BJ (cell line): Measurements from ENCODE around the gene LRRC10B. TPM values are rescaled to one million over a fixed set of nuclear protein-coding genes. Genes with fewer than 3 reads are reported as not detected.

Experiments used
- CTCF ChIA-PET: fragments of 350-600 bp; formaldehyde crosslinking; extraction: SDS; loops from one replicate; lab custom pipeline; 2021; ENCODE audit warnings: antibody characterized with exemption, inconsistent platforms; lab: Yijun Ruan, JAX
- POLR2A ChIA-PET: fragments of 300-600 bp; sonication (Branson Sonifier 250); formaldehyde crosslinking; extraction: SDS; loops from one replicate; lab custom pipeline; 2021; ENCODE audit warnings: antibody characterized with exemption; lab: Charles Lee
- DNase-seq: peaks from one replicate; pipeline ENCODE4 v3.0.0-alpha.2; 2011; ENCODE audit warnings: low read depth
- H3K27me3 ChIP-seq: 2 replicates; pipeline ENCODE4 v1.6.0; 2011; ENCODE audit warnings: low read length; ENCODE audit not compliant: control insufficient read depth, insufficient read depth
- H3K36me3 ChIP-seq: 2 replicates; pipeline ENCODE4 v1.5.1; 2011; ENCODE audit warnings: low read length; ENCODE audit not compliant: control insufficient read depth, insufficient read depth
- H3K4me3 ChIP-seq: 2 replicates; pipeline ENCODE4 v1.5.1; 2011; ENCODE audit warnings: low read depth, mild to moderate bottlenecking, control low read depth, low read length
- CTCF ChIP-seq: IDR thresholded peaks from 2 replicates; pipeline ENCODE4 v1.5.1; 2011; ENCODE audit warnings: low read depth, mild to moderate bottlenecking, control low read depth, inconsistent platforms, low read length, moderate library complexity; ENCODE audit not compliant: insufficient read depth
- polyA plus RNA-seq: library from polyadenylated mRNA; depleted of rRNA; stranded (reverse); fragments of >200 nt; gene quantifications from 2 replicates; pipeline ENCODE4 v1.2.3, GENCODE V29; 2011

Gene LRRC10B
- polyA plus RNA-seq, 1 experiment, result 0.02 TPM

- H3K36me3 ChIP-seq, result no peaks in the 10 kb centered on the region
- TF ChIP-seq CTCF, result peak; percentile 37
- POLR2A ChIA-PET, result no interaction called here
- H3K27me3 ChIP-seq, result no peaks in the 10 kb centered on the region; the same call in 1 of the 2 replicates
- no peak for DNase-seq
- no peak overlapping the region for H3K4me3 ChIP-seq
- CTCF ChIA-PET, result interaction anchor here (0.5 to 5.5 kb wide), 11 partner anchors 8 to 93 kb away, joined by 3 to 27 read pairs (median 4); no protein-coding TSS in a partner anchor
Observed at GRCh38 chr11:61545341-61545740, 36.8 kb downstream of the LRRC10B start.

- TF ChIP-seq CTCF, result no peak
- CTCF ChIA-PET, result interaction anchor here (1.0 to 5.5 kb wide), 5 partner anchors 10 to 93 kb away, joined by 3 to 27 read pairs (median 5); no protein-coding TSS in a partner anchor
Observed at GRCh38 chr11:61545921-61546320, 37.4 kb downstream of the LRRC10B start.

GRCh38 chr11:61546663-61547062, 38.1 kb downstream of the LRRC10B start:
- H3K27me3 ChIP-seq, result no peaks in the 10 kb centered on the region; the same call in 1 of the 2 replicates
- CTCF ChIA-PET, result interaction anchor here (2.5 to 3.7 kb wide), 2 partner anchors 30 to 69 kb away, joined by 7 to 16 read pairs; no protein-coding TSS in a partner anchor

More at GRCh38 chr11:61545921-61546320, 37.4 kb downstream of the LRRC10B start:
- no peaks in the 10 kb centered on the region for H3K36me3 ChIP-seq
- no peak for DNase-seq
- no peak overlapping the region for H3K4me3 ChIP-seq
- POLR2A ChIA-PET, result no interaction called here
- H3K27me3 ChIP-seq, result no peaks in the 10 kb centered on the region; the same call in 1 of the 2 replicates

GRCh38 chr11:61547246-61547645, 38.7 kb downstream of the LRRC10B start:
- ChIA-PET CTCF (interaction anchor here (2.5 to 3.7 kb wide), 2 partner anchors 31 to 69 kb away, joined by 7 to 16 read pairs; no protein-coding TSS in a partner anchor), POLR2A (no interaction called here)
- no peak for TF ChIP-seq CTCF
- Histone ChIP-seq H3K4me3 (no peak overlapping the region), H3K36me3 (no peaks in the 10 kb centered on the region), H3K27me3 (no peaks in the 10 kb centered on the region; the same call in 1 of the 2 replicates)
- DNase-seq, result no peak

More at GRCh38 chr11:61546663-61547062, 38.1 kb downstream of the LRRC10B start:
- no peak for TF ChIP-seq CTCF
- Histone ChIP-seq H3K4me3 (no peak overlapping the region), H3K36me3 (no peaks in the 10 kb centered on the region)
- POLR2A ChIA-PET, result no interaction called here
- DNase-seq, result no peak

- CTCF ChIA-PET, result interaction anchor here (1.0 to 3.7 kb wide), 3 partner anchors 33 to 103 kb away, joined by 4 to 16 read pairs (median 7); no protein-coding TSS in a partner anchor
- Histone ChIP-seq H3K4me3 (no peak overlapping the region), H3K36me3 (no peaks in the 10 kb centered on the region), H3K27me3 (peaks cover 8% of the 10 kb centered on the region)
- POLR2A ChIA-PET, result no interaction called here
- no peak for TF ChIP-seq CTCF
- DNase-seq, result no peak
Observed at GRCh38 chr11:61549177-61549576, 40.6 kb downstream of the LRRC10B start.
